Activated gamma-delta T cell (primary cell): ENCODE results near the gene GPR15.
"Not testable (repeated sequence)": the region's sequence is repeated elsewhere in the genome, so short reads cannot be mapped to it uniquely, and the experiment has no call there.

Experiments
- DNase-seq: peaks from one replicate; lab custom pipeline; 2025; lab: John Stamatoyannopoulos, UW

The GPR15 gene

GRCh38 chr3:98558100-98558827 lies 26.5 kb downstream of the GPR15 start:
- DNase-seq, result no peak

GRCh38 chr3:98559769-98560168 lies 28.0 kb downstream of the GPR15 start:
- DNase-seq, result not testable (repeated sequence)

GRCh38 chr3:98560911-98561310 lies 29.1 kb downstream of the GPR15 start:
- DNase-seq, result no peak

- no peak for DNase-seq
Measured at GRCh38 chr3:98561727-98562521, 30.1 kb downstream of the GPR15 start.

GRCh38 chr3:98563661-98564281 lies 32.0 kb downstream of the GPR15 start:
- no peak for DNase-seq

GRCh38 chr3:98564282-98565005 lies 32.7 kb downstream of the GPR15 start:
- DNase-seq, result no peak

GRCh38 chr3:98565237-98565643 lies 33.5 kb downstream of the GPR15 start:
- DNase-seq, result no peak

- no peak for DNase-seq
Measured at GRCh38 chr3:98565843-98566242, 34.1 kb downstream of the GPR15 start.

- no peak for DNase-seq
Measured at GRCh38 chr3:98567666-98568270, 36.0 kb downstream of the GPR15 start.

GRCh38 chr3:98568402-98568801 lies 36.6 kb downstream of the GPR15 start:
- DNase-seq, result no peak

- DNase-seq, result no peak
Measured at GRCh38 chr3:98573181-98573728, 41.5 kb downstream of the GPR15 start.

GRCh38 chr3:98574132-98574531 lies 42.4 kb downstream of the GPR15 start:
- DNase-seq, result no peak

- DNase-seq, result no peak
Measured at GRCh38 chr3:98577178-98577895, 45.6 kb downstream of the GPR15 start.

- no peak for DNase-seq
Measured at GRCh38 chr3:98580401-98581386, 48.9 kb downstream of the GPR15 start.

- DNase-seq, result no peak
Measured at GRCh38 chr3:98581474-98581873, 49.7 kb downstream of the GPR15 start.

- no peak for DNase-seq
Measured at GRCh38 chr3:98582042-98582441, 50.3 kb downstream of the GPR15 start.

GRCh38 chr3:98583766-98584165 lies 52.0 kb downstream of the GPR15 start:
- DNase-seq, result no peak
